Activated T-cell treated with anti-CD3 and anti-CD28 coated beads, Interleukin-2, amount 50 U/mL, for 72 hours (primary cell): ENCODE data around the gene DNAJA3. TPM values are rescaled to one million over a fixed set of nuclear protein-coding genes. Genes with fewer than 3 reads are reported as not detected.

ENCODE experiments used
- ATAC-seq, 2 donors: fragments of 150-1000 bp; cut with Tn5 transposase; replicated peaks in 1 of 2; 2 replicates each; pipeline ENCODE4 v1.10.0; 2021; ENCODE audit warnings: moderate library complexity in 2 of 2, mild to moderate bottlenecking in 1 of 2
- DNase-seq, 2 donors: peaks; one replicate each; pipeline ENCODE4 v3.0.0; 2021 to 2022; ENCODE audit warnings: mixed read lengths in 1 of 2
- H3K27ac Mint-ChIP-seq: one replicate; pipeline ENCODE4 v1.8.0; 2022; ENCODE audit warnings: mild to moderate bottlenecking, moderate library complexity, mixed read lengths
- H3K27me3 Mint-ChIP-seq: one replicate; pipeline ENCODE4 v1.8.0; 2022; ENCODE audit warnings: low read depth, mixed read lengths
- H3K36me3 Mint-ChIP-seq, 2 donors: one replicate each; pipeline ENCODE4 v1.8.0; 2022; ENCODE audit warnings: mixed read lengths in 2 of 2, mild to moderate bottlenecking in 1 of 2; ENCODE audit not compliant: insufficient read depth in 2 of 2
- H3K4me1 Mint-ChIP-seq: one replicate; pipeline ENCODE4 v1.8.0; 2022; ENCODE audit warnings: low read depth, mixed read lengths
- H3K4me3 Mint-ChIP-seq, 2 donors: one replicate each; pipeline ENCODE4 v1.8.0; 2022; ENCODE audit warnings: mild to moderate bottlenecking in 2 of 2, mixed read lengths in 2 of 2, moderate library complexity in 2 of 2
- H3K9me3 Mint-ChIP-seq, 2 donors: one replicate each; pipeline ENCODE4 v1.8.0; 2022; ENCODE audit warnings: mixed read lengths in 2 of 2
- total RNA-seq, 2 donors: library from RNA; stranded (reverse); gene quantifications; one replicate each; pipeline ENCODE4 v1.2.3, GENCODE V29; 2022

The DNAJA3 gene
- total RNA-seq, 2 donors from 2014 or later, result 83.6 to 98.7 TPM

GRCh38 chr16:4443986-4444385 is 18.3 kb downstream of the DNAJA3 start:
- no peaks in the 10 kb centered on the region for H3K27me3 Mint-ChIP-seq
- H3K4me1 Mint-ChIP-seq, result no peaks in the 10 kb centered on the region
- ATAC-seq (no peak), DNase-seq (no peak)
- H3K4me3 Mint-ChIP-seq, result no peak overlapping the region
- H3K27ac Mint-ChIP-seq, result no peak overlapping the region
- H3K36me3 Mint-ChIP-seq, result peaks cover 12 to 21% of the 10 kb centered on the region in 2 donors
- no peaks in the 10 kb centered on the region for H3K9me3 Mint-ChIP-seq

DNA sequence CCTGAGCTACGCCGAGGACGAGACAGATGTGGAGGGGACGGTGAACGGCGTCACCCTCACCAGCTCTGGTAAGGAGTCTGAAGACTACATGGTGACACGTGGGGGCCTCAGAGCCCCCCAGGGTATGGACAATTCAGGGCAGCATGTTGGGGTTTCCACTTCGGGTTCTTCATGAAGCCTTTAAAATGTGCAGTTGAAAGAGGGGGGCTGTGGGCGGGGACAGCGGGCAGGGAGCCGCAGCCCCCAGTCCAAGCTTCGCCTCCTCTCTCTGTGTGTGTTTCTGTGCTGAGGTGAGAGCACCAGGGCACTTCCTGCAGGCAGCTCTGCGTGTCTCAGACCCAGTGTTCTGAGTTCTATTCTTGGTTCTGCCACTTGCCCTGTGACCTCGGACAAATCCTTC is 24.8 kb downstream of the DNAJA3 start:
- DNase-seq, result no peak
- no peak for ATAC-seq
- H3K9me3 Mint-ChIP-seq, result no peaks in the 10 kb centered on the region
- H3K4me3 Mint-ChIP-seq, result no peak overlapping the region
- peaks cover 2 to 16% of the 10 kb centered on the region in 2 donors for H3K36me3 Mint-ChIP-seq
- no peaks in the 10 kb centered on the region for H3K4me1 Mint-ChIP-seq
- H3K27ac Mint-ChIP-seq, result no peak overlapping the region
- no peaks in the 10 kb centered on the region for H3K27me3 Mint-ChIP-seq

DNA sequence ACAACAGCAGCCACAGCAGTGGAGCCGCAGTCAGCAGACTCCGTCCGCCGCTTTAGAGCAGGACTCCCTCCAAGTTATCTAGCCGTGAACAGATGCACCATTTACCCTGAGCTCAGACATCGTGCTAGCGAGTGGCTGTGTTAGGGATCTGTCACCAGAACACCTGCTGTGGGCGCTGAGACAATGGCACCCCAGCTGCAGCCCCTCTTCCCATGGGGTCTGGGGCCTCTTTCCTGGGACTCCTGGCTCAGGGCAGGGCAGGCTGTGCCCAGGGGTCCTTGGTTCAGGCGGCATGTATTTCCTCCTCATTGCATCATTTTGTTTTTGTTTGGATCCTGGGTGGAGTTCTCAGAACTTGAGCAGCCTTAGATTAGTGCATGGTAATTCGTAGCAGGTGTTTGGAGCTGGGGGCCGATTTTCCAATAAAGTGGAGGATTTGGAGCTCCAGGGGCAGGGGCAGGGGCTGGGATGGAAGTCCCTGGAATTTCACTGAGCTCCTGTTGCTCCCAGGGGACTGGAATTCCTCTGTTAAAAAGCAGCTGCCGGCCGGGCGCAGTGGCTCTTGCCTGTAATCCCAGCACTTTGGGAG is 25.4 kb downstream of the DNAJA3 start:
- no peak overlapping the region for H3K27ac Mint-ChIP-seq
- H3K9me3 Mint-ChIP-seq, result no peaks in the 10 kb centered on the region
- no peak overlapping the region for H3K4me3 Mint-ChIP-seq
- DNase-seq, result no peak
- no peak for ATAC-seq
- H3K36me3 Mint-ChIP-seq, result peaks cover 2 to 15% of the 10 kb centered on the region in 2 donors
- no peaks in the 10 kb centered on the region for H3K4me1 Mint-ChIP-seq
- H3K27me3 Mint-ChIP-seq, result no peaks in the 10 kb centered on the region

- no peak overlapping the region for H3K27ac Mint-ChIP-seq
- H3K27me3 Mint-ChIP-seq, result no peaks in the 10 kb centered on the region
- DNase-seq, result no peak
- peaks cover 2 to 23% of the 10 kb centered on the region in 2 donors for H3K36me3 Mint-ChIP-seq
- ATAC-seq, result no peak
- H3K4me1 Mint-ChIP-seq, result no peaks in the 10 kb centered on the region
- H3K4me3 Mint-ChIP-seq, result no peak overlapping the region
- no peaks in the 10 kb centered on the region for H3K9me3 Mint-ChIP-seq
Observed at GRCh38 chr16:4452674-4453073, 27.0 kb downstream of the DNAJA3 start.

DNA sequence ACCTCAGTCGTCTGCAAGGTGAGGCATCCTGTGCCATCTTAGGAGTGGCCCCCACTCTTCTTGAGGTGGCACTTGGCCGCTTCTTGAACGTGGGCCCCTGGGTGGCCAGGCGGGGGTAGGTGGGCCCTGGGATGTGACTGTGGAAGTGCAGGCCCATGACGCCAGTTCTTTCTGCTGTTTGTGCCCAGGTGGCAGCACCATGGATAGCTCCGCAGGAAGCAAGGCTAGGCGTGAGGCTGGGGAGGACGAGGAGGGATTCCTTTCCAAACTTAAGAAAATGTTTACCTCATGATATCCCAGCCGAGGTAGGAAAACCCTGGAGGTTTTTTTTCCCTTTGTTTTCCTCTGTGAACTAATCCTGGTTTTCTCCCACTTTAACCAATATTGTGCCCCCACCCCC is 29.0 kb downstream of the DNAJA3 start:
- no peaks in the 10 kb centered on the region for H3K4me1 Mint-ChIP-seq
- H3K9me3 Mint-ChIP-seq, result no peaks in the 10 kb centered on the region
- H3K27me3 Mint-ChIP-seq, result no peaks in the 10 kb centered on the region
- H3K36me3 Mint-ChIP-seq, result peaks cover 5 to 19% of the 10 kb centered on the region in 2 donors
- H3K4me3 Mint-ChIP-seq, result no peak overlapping the region
- ATAC-seq, result no peak
- DNase-seq, result no peak
- H3K27ac Mint-ChIP-seq, result no peak overlapping the region

- Mint-ChIP-seq H3K36me3 (peaks cover 5 to 18% of the 10 kb centered on the region in 2 donors), H3K9me3 (no peaks in the 10 kb centered on the region), H3K4me3 (no peak overlapping the region), H3K4me1 (no peaks in the 10 kb centered on the region), H3K27ac (no peak overlapping the region), H3K27me3 (no peaks in the 10 kb centered on the region)
- DNase-seq (no peak), ATAC-seq (no peak)
Observed at GRCh38 chr16:4455081-4455480, 29.4 kb downstream of the DNAJA3 start.

- H3K4me3 Mint-ChIP-seq, result no peak overlapping the region
- H3K27ac Mint-ChIP-seq, result no peak overlapping the region
- no peaks in the 10 kb centered on the region for H3K4me1 Mint-ChIP-seq
- peaks cover 6 to 20% of the 10 kb centered on the region in 2 donors for H3K36me3 Mint-ChIP-seq
- DNase-seq (no peak), ATAC-seq (no peak)
- no peaks in the 10 kb centered on the region for H3K9me3 Mint-ChIP-seq
- H3K27me3 Mint-ChIP-seq, result no peaks in the 10 kb centered on the region
Observed at GRCh38 chr16:4455951-4456350, 30.3 kb downstream of the DNAJA3 start.

DNA sequence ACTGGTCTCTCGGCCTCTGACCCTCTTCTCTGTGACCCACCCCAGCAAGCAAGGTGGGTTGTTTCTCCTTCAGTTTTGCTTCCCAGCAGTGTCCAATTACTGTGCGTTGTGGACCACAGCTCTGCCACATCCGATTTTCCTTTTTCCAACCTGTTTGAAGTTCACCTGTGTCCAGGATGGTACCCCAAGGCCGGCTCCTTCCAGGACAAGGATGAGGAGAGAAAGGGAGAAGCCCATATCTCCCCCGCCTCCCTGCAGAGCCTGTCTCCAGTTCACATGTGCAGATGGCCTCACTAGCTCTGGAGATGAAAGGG is 35.2 kb downstream of the DNAJA3 start:
- Mint-ChIP-seq H3K4me3 (no peak overlapping the region), H3K4me1 (peaks cover 4% of the 10 kb centered on the region), H3K36me3 (peaks cover 4 to 19% of the 10 kb centered on the region in 2 donors), H3K27me3 (no peaks in the 10 kb centered on the region), H3K9me3 (no peaks in the 10 kb centered on the region), H3K27ac (no peak overlapping the region)
- DNase-seq, result no peak
- no peak for ATAC-seq

DNA sequence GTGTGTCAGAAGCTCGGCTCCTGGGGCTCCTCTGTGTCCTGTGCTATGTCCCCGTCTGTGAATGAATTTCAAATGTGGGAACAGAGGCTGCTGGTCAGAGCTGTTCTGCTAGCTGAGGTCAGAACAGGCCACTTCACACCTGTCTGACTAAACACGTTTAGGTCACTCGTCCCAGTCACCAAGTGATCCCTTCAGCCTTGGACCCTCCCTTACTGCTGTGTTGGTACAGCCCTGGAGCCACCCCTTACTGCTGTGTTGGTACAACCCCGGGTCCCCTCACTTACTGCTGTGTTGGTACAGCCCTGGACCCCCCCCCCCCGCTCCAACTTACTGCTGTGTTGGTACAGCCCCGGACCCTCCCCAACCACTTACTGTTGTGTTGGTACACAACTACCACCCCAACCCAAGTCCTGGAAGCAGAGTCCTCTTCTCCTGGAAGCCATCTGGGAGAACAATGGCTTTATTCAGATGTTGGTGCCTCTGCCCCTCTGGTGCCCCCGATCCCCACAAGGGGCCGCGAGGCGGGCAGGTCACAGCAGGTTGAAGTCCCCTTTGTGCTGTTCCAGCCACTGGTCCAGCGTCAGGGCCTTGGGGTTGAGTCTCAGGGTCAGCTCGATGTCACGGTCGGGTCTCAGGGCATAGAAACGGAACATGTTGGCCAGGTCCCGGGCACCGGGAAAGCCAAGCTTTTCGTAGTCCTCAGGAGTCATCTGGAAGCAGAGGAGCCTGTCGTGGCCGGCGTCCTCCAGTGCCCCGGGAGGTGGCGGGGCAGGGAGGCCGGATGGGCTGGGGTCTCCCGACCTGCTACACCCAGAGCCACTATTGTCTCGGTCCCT is 35.8 kb downstream of the DNAJA3 start:
- no peak for DNase-seq
- no peak for ATAC-seq
- no peak overlapping the region for H3K4me3 Mint-ChIP-seq
- H3K9me3 Mint-ChIP-seq, result no peaks in the 10 kb centered on the region
- peaks cover 4 to 14% of the 10 kb centered on the region in 2 donors for H3K36me3 Mint-ChIP-seq
- H3K27me3 Mint-ChIP-seq, result no peaks in the 10 kb centered on the region
- no peak overlapping the region for H3K27ac Mint-ChIP-seq
- H3K4me1 Mint-ChIP-seq, result peaks cover 7% of the 10 kb centered on the region

GRCh38 chr16:4463522-4464163 is 38.0 kb downstream of the DNAJA3 start:
- H3K36me3 Mint-ChIP-seq, result peaks cover 4 to 14% of the 10 kb centered on the region in 2 donors
- no peak for ATAC-seq
- H3K27ac Mint-ChIP-seq, result peak overlapping the region; percentile 83

GRCh38 chr16:4465977-4466779 is 40.5 kb downstream of the DNAJA3 start:
- Mint-ChIP-seq H3K36me3 (peaks cover 2 to 9% of the 10 kb centered on the region in 2 donors), H3K4me1 (peaks cover 7% of the 10 kb centered on the region), H3K27ac (peak overlapping the region; percentile 90), H3K9me3 (no peaks in the 10 kb centered on the region), H3K27me3 (no peaks in the 10 kb centered on the region), H3K4me3 (peak overlapping the region in 1 of 2 donors; percentile 57)
- peak; percentile 38 to 72 for DNase-seq
- peak; percentile 81 to 98 for ATAC-seq

More at GRCh38 chr16:4463522-4464163, 38.0 kb downstream of the DNAJA3 start:
- peaks cover 7% of the 10 kb centered on the region for H3K4me1 Mint-ChIP-seq
- H3K4me3 Mint-ChIP-seq, result no peak overlapping the region
- H3K9me3 Mint-ChIP-seq, result no peaks in the 10 kb centered on the region
- no peaks in the 10 kb centered on the region for H3K27me3 Mint-ChIP-seq
- no peak for DNase-seq

DNA sequence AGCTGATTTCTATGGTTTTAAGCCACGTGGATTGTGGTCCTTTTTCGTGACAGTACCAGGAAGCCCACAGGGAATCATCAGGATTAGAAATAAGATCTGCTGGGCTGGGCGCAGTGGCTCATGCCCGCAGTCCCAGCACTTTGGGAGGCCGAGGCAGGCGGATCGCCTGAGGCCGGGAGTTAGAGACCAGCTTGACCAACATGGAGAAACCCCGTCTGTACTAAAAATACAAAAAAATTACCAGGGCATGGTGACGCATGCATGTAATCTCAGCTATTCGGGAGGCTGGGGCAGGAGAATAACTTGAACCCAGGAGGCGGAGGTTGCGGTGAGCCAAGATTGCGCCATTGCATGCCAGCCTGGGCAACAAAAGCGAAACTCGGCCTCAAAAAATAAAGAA is 42.2 kb downstream of the DNAJA3 start:
- no peak for ATAC-seq
- no peak for DNase-seq
- Mint-ChIP-seq H3K36me3 (peaks cover 2 to 12% of the 10 kb centered on the region in 2 donors), H3K4me1 (peaks cover 21% of the 10 kb centered on the region), H3K4me3 (no peak overlapping the region), H3K27ac (no peak overlapping the region), H3K9me3 (no peaks in the 10 kb centered on the region), H3K27me3 (no peaks in the 10 kb centered on the region)

GRCh38 chr16:4468972-4469371 is 43.3 kb downstream of the DNAJA3 start:
- no peaks in the 10 kb centered on the region for H3K27me3 Mint-ChIP-seq
- H3K4me1 Mint-ChIP-seq, result peaks cover 29% of the 10 kb centered on the region
- ATAC-seq (no peak), DNase-seq (no peak)
- H3K27ac Mint-ChIP-seq, result no peak overlapping the region
- H3K9me3 Mint-ChIP-seq, result no peaks in the 10 kb centered on the region
- H3K36me3 Mint-ChIP-seq, result peaks cover 2 to 12% of the 10 kb centered on the region in 2 donors
- no peak overlapping the region for H3K4me3 Mint-ChIP-seq
